Gastroesophageal sphincter (tissue), 4 donors: ENCODE measurements around the gene PRKX. TPM values are rescaled to one million over a fixed set of nuclear protein-coding genes. Genes with fewer than 3 reads are reported as not detected.
"Not testable (repeated sequence)": the region's sequence is repeated elsewhere in the genome, so short reads cannot be mapped to it uniquely, and the experiment has no call there.

ENCODE experiments used
- ATAC-seq: fragments of 150-250 bp; one replicate; pipeline ENCODE4 v1.9.1; 2016; ENCODE audit warnings: mild to moderate bottlenecking, moderate library complexity
- H3K27ac ChIP-seq, 4 donors: fragments of 200-600 bp; sonication (generic) in 3 of 4; 1 replicate in 3 of 4; 2 replicates in 1 of 4; pipeline ENCODE4 v1.5.1; 2016 to 2019
- H3K27me3 ChIP-seq: fragments of 200-600 bp; sonication (generic); one replicate; pipeline ENCODE4 v1.5.1; 2019
- H3K36me3 ChIP-seq, 2 donors: fragments of 200-600 bp; sonication (generic); one replicate each; pipeline ENCODE4 v1.5.1; 2019; ENCODE audit warnings: control low read depth in 1 of 2
- H3K4me1 ChIP-seq, 3 donors: fragments of 200-600 bp; sonication (generic); 1 replicate in 2 of 3; 2 replicates in 1 of 3; pipeline ENCODE4 v1.5.1; 2016 to 2019; ENCODE audit warnings: control low read depth in 2 of 3
- H3K4me3 ChIP-seq, 2 donors: fragments of 200-600 bp; sonication (generic); one replicate each; pipeline ENCODE4 v1.5.1; 2019; ENCODE audit warnings: mild to moderate bottlenecking in 1 of 2, moderate library complexity in 1 of 2
- H3K9me3 ChIP-seq, 3 donors: fragments of 200-600 bp; sonication (generic); one replicate each; pipeline ENCODE4 v1.5.1; 2017 to 2019; ENCODE audit warnings: control low read depth in 2 of 3
- EP300 ChIP-seq: sonication (generic); formaldehyde crosslinking; IDR thresholded peaks from one replicate; pipeline ENCODE4 v1.6.1; 2017; ENCODE audit warnings: antibody characterized with exemption, mild to moderate bottlenecking
- POLR2A ChIP-seq, 2 donors: fragments of 450-650 bp; IDR thresholded peaks; one replicate each; pipeline ENCODE4 v1.6.1; 2017; ENCODE audit warnings: antibody characterized with exemption in 2 of 2, mild to moderate bottlenecking in 2 of 2, moderate library complexity in 1 of 2
- POLR2AphosphoS5 ChIP-seq: sonication (generic); formaldehyde crosslinking; IDR thresholded peaks from one replicate; pipeline ENCODE4 v1.6.1; 2017; ENCODE audit warnings: antibody characterized with exemption
- WGBS, 2 donors: methylation state at CpG; one replicate each; pipeline ENCODE4 v1.1.5; 2018; ENCODE audit warnings: low coverage in 1 of 2; 5-methylcytosine and 5-hydroxymethylcytosine counted together
- total RNA-seq, 4 donors: library from RNA; depleted of rRNA; stranded (reverse); fragments of >200 nt; gene quantifications; one replicate each; pipeline ENCODE4 v1.1.0, GENCODE V29; 2016
- TF ChIP-seq, protein P1 (sequence below), 4 experiments: fragments of 200-600 bp in 2 of 4; fragments of 450-650 bp in 2 of 4; sonication (generic) in 1 of 4; IDR thresholded peaks; one replicate each; pipeline ENCODE4 v1.5.1; 2017 to 2019; ENCODE audit warnings: antibody characterized with exemption in 4 of 4, mild to moderate bottlenecking in 2 of 4, moderate library complexity in 2 of 4

Gene PRKX
- total RNA-seq: 10 to 100 TPM in 1 of 4 donors, 1 to 10 TPM in 3; 3.5 to 10.5 (median 4.4) TPM

DNA sequence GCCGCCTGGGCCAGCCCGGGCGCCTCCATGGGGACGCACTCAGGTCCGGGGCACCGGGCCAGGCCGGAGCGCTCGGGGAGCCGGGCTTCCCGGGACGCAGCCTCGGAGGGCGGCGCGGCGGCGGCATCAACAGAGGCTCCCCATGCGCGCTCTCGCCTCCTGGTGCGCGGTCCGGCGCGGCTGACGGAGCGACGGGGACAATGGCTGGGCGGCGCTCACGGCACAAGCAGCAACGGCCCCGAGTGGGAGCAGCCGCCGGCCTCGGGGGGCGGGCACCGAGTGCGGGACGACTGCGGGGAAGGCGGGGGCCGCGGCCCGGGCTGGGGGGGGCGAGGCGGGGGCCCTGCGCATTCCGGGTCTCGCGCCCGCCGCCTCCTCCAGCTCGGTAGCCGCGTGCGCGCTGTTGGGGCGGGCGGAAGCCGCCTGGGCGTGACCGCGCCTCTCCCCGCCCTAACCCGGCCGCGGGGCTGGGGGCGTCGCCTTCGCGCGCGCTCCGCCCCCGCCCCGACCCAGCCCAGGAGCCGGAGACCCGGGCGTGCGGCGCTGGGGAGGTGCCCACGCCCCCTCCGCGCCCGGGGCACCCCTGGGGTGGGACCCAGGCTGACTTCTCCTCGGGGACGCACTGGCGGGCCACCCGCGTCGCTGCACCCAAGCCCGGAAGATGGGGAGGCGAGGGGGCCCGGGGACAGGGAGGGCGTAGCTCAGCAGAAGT, at the start of gene PRKX:
Gene PRKX, minus strand, starts transcription at position 425 of the 712 bp plus-strand sequence. Its CDS starts 396 bp downstream, at position 29.
- Histone ChIP-seq H3K9me3 (no peaks in the 10 kb centered on the region), H3K27ac (peak within 1 kb of the TSS in 3 of 4 donors; percentile 58 to 79 (median 64)), H3K36me3 (no peaks in the 10 kb centered on the region), H3K27me3 (no peaks in the 10 kb centered on the region), H3K4me1 (no peaks in the 10 kb centered on the region), H3K4me3 (peak within 1 kb of the TSS; percentile 50 to 68)
- no CpG with 5 or more reads among the region's 97 CpGs for WGBS, 2 donors
- peak; percentile 88 for ATAC-seq
- TF ChIP-seq EP300 (no peak), POLR2A (IDR thresholded peaks at IDR 0.05) (peak in 1 of 2 donors; percentile 21)

GRCh38 chrX:3763111-3763510, 49.7 kb upstream of the PRKX start:
- H3K27ac ChIP-seq: no peak overlapping the region
- TF ChIP-seq EP300: no peak
- TF ChIP-seq POLR2AphosphoS5: no peak
- no peaks in the 10 kb centered on the region for H3K27me3 ChIP-seq
- ATAC-seq: no peak
- H3K4me3 ChIP-seq: no peak overlapping the region
- H3K36me3 ChIP-seq: no peaks in the 10 kb centered on the region
- H3K4me1 ChIP-seq: no peaks in the 10 kb centered on the region
- WGBS, 2 donors: 17 to 31% methylated on average over 2 of the region's 2 CpGs
- no peaks in the 10 kb centered on the region for H3K9me3 ChIP-seq

DNA sequence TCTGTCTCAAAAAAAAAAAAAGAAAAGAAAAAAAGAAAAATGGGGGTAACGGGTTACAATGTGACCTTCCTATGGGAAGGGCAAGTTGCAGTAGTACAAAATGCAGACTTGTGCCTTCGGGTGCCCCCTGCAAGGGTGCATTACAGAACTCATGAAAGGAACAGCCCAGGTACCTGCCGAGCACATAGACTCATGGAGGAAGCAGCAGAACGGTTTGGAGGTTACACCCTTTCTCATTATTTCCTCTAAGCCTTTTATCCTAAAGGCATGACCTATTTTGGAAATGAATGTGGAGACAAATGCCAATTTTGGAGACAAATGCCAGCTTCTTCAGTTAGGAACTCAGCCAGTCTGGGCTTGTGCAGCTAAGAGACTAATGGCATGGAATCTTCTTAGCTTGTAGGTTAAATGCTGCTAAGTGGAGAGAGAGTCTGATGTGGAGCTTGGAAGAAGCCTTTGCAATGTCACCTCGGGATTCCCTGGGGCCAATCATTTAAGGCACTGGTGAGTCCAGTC, 44.1 kb upstream of the PRKX start:
- H3K4me3 ChIP-seq: no peak overlapping the region
- TF ChIP-seq, protein P1, sequence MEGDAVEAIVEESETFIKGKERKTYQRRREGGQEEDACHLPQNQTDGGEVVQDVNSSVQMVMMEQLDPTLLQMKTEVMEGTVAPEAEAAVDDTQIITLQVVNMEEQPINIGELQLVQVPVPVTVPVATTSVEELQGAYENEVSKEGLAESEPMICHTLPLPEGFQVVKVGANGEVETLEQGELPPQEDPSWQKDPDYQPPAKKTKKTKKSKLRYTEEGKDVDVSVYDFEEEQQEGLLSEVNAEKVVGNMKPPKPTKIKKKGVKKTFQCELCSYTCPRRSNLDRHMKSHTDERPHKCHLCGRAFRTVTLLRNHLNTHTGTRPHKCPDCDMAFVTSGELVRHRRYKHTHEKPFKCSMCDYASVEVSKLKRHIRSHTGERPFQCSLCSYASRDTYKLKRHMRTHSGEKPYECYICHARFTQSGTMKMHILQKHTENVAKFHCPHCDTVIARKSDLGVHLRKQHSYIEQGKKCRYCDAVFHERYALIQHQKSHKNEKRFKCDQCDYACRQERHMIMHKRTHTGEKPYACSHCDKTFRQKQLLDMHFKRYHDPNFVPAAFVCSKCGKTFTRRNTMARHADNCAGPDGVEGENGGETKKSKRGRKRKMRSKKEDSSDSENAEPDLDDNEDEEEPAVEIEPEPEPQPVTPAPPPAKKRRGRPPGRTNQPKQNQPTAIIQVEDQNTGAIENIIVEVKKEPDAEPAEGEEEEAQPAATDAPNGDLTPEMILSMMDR (IDR thresholded peaks at IDR 0.05): no peak
- no peak for TF ChIP-seq POLR2A (IDR thresholded peaks at IDR 0.05)
- TF ChIP-seq POLR2AphosphoS5: no peak
- no peak for TF ChIP-seq EP300
- no peaks in the 10 kb centered on the region for H3K27me3 ChIP-seq
- ATAC-seq: no peak
- H3K4me1 ChIP-seq: no peaks in the 10 kb centered on the region
- WGBS, 2 donors: 62% methylated on average over 5 of the region's 5 CpGs; no CpG with 5 or more reads in 1 of the 2 donors
- no peak overlapping the region for H3K27ac ChIP-seq
- H3K9me3 ChIP-seq: no peaks in the 10 kb centered on the region
- no peaks in the 10 kb centered on the region for H3K36me3 ChIP-seq

- no peaks in the 10 kb centered on the region for H3K36me3 ChIP-seq
- H3K27me3 ChIP-seq: no peaks in the 10 kb centered on the region
- H3K4me1 ChIP-seq: no peaks in the 10 kb centered on the region
- H3K27ac ChIP-seq: no peak overlapping the region
- no peak overlapping the region for H3K4me3 ChIP-seq
- no peaks in the 10 kb centered on the region for H3K9me3 ChIP-seq
- no peak for ATAC-seq
- TF ChIP-seq POLR2A (IDR thresholded peaks at IDR 0.05) (no peak), EP300 (no peak), POLR2AphosphoS5 (no peak)
- TF ChIP-seq, protein P1 (IDR thresholded peaks at IDR 0.05): no peak
- WGBS, 2 donors: 62% methylated on average over 3 of the region's 3 CpGs; no CpG with 5 or more reads in 1 of the 2 donors
Measured at GRCh38 chrX:3748052-3748559, 34.7 kb upstream of the PRKX start.

GRCh38 chrX:3743801-3744439, 30.5 kb upstream of the PRKX start:
- TF ChIP-seq POLR2A (IDR thresholded peaks at IDR 0.05) (no peak), EP300 (no peak), POLR2AphosphoS5 (no peak)
- TF ChIP-seq, protein P1 (IDR thresholded peaks at IDR 0.05): no peak
- Histone ChIP-seq H3K27ac (no peak overlapping the region), H3K4me1 (no peaks in the 10 kb centered on the region), H3K27me3 (no peaks in the 10 kb centered on the region), H3K36me3 (no peaks in the 10 kb centered on the region), H3K4me3 (no peak overlapping the region), H3K9me3 (no peaks in the 10 kb centered on the region)
- ATAC-seq: no peak
- WGBS, 2 donors: 34 to 70% methylated on average over 4 to 7 of the region's 8 CpGs

GRCh38 chrX:3740946-3741345, 27.5 kb upstream of the PRKX start:
- WGBS, 2 donors: 73 to 82% methylated on average over 3 to 7 of the region's 8 CpGs
- not testable (repeated sequence) for H3K27ac ChIP-seq, H3K9me3 ChIP-seq, ATAC-seq, H3K4me1 ChIP-seq, H3K4me3 ChIP-seq, H3K36me3 ChIP-seq, H3K27me3 ChIP-seq
